Measurements from ENCODE around the gene KRTAP10-10. TPM values are rescaled to one million over a fixed set of nuclear protein-coding genes. Genes with fewer than 3 reads are reported as not detected.
A peak's percentile ranks its signal among the peaks of the same experiment; 100 is the strongest.

KRTAP10-10 gene
- total and polyA plus RNA-seq, 2 of the 8 experiments (the other 6 are each of a cell fraction or from before 2014, with no cell fraction given), result not detected

- CTCF ChIA-PET (ENCODE audit: partially characterized antibody), result no interaction called here
- Histone ChIP-seq H2BK15ac (ENCODE audit: low read length) (no peak overlapping the region), H3K27me3 (replicated peaks in 1 of 4; ENCODE audit: control insufficient read depth in 3 of 4, extremely low read depth in 1 of 4, insufficient read depth in 3 of 4, low read length in 3 of 4) (no peaks in the 10 kb centered on the region), H3K4me2 (ENCODE audit: insufficient read depth in 1 of 2, low read depth in 2 of 2, low read length in 2 of 2) (no peak overlapping the region), H3K4me3 (ENCODE audit: extremely low read depth in 1 of 4, insufficient read depth in 2 of 4, low read depth in 3 of 4, low read length in 4 of 4) (no peak overlapping the region), H3K4me1 (replicated peaks in 1 of 4; ENCODE audit: control insufficient read depth in 3 of 4, insufficient read depth in 4 of 4, low read length in 3 of 4) (peaks cover 0 to 9% (median 3%) of the 10 kb centered on the region in 4 experiments; a peak in 5 of 7 replicates), H4K5ac (ENCODE audit: insufficient read length, low read depth, low read length) (no peak overlapping the region), H3K9ac (replicated peaks in 1 of 4; ENCODE audit: extremely low read depth in 1 of 4, low read depth in 3 of 4, low read length in 3 of 4) (no peak overlapping the region), H3K79me2 (ENCODE audit: control insufficient read depth in 1 of 2, insufficient read depth in 2 of 2, low read length in 2 of 2) (no peaks in the 10 kb centered on the region), H3K23ac (ENCODE audit: insufficient read length) (no peak overlapping the region), H4K91ac (replicated peaks; ENCODE audit: insufficient read length, low read length) (no peak overlapping the region), H3K56ac (replicated peaks; ENCODE audit: insufficient read length, low read depth, low read length) (no peak overlapping the region), H3K4ac (replicated peaks; ENCODE audit: insufficient read length, low read depth, low read length) (no peak overlapping the region), H2BK5ac (ENCODE audit: low read depth, low read length) (peak overlapping the region; percentile 82; the same call in 1 of the 2 replicates), H4K8ac (ENCODE audit: extremely low read depth, insufficient read depth, low read length) (no peak overlapping the region), H3K36me3 (ENCODE audit: control insufficient read depth in 2 of 4, insufficient read depth in 4 of 4, low read length in 3 of 4) (no peaks in the 10 kb centered on the region), H2AFZ (ENCODE audit: low read length) (no peak overlapping the region), H3K18ac (ENCODE audit: extremely low read depth, low read length) (no peak overlapping the region), H3K79me1 (ENCODE audit: low read depth, low read length) (no peaks in the 10 kb centered on the region), H4K20me1 (replicated peaks in 1 of 2; ENCODE audit: control insufficient read depth in 1 of 2, insufficient read depth in 2 of 2, low read length in 2 of 2) (no peaks in the 10 kb centered on the region), H3K9me3 (ENCODE audit: insufficient read depth in 2 of 2, low read depth in 1 of 2, low read length in 1 of 2) (peaks cover 0 to 4% of the 10 kb centered on the region in 2 experiments; a peak in 2 of 4 replicates), H2BK12ac (ENCODE audit: low read depth, low read length) (peak overlapping the region; percentile 92), H2BK120ac (replicated peaks; ENCODE audit: low read depth, low read length) (no peak overlapping the region), H3K23me2 (ENCODE audit: low read depth, low read length) (no peaks in the 10 kb centered on the region), H3K27ac (ENCODE audit: low read depth, low read length) (no peak overlapping the region), H3K14ac (ENCODE audit: insufficient read length) (no peak overlapping the region), H2AK5ac (ENCODE audit: low read depth, low read length) (no peak overlapping the region), H2BK20ac (ENCODE audit: low read length) (no peak overlapping the region)
- TF ChIP-seq NRF1 (IDR thresholded peaks at IDR 0.05; ENCODE audit: low read depth, low read length) (no peak), SRF (IDR thresholded peaks at IDR 0.05; ENCODE audit: low read depth, low read length) (no peak), TAF7 (optimal IDR thresholded peaks at IDR 0.05; ENCODE audit: borderline replicate concordance, low read depth, low read length) (no peak), JUN (IDR thresholded peaks at IDR 0.05; ENCODE audit: low read depth, low read length) (no peak), CHD2 (IDR thresholded peaks at IDR 0.05; ENCODE audit: low read length) (no peak), SUZ12 (IDR thresholded peaks at IDR 0.05; ENCODE audit: low read length) (no peak)
- POLR2A ChIA-PET (ENCODE audit: partially characterized antibody), result no interaction called here
- FAIRE-seq (no peak), DNase-seq (ENCODE audit: low read depth in 1 of 2, low spot score in 2 of 2) (no peak)
- WGBS, 2 experiments (ENCODE audit: extremely low coverage in 1 of 2, insufficient coverage in 1 of 2, insufficient read length in 1 of 2, insufficient replicate concordance in 2 of 2, low coverage in 1 of 2, low lambda C conversion rate in 2 of 2, missing lambda C conversion rate in 1 of 2), result 89% methylated on average over 5 of the region's 5 CpGs; no CpG with 5 or more reads in 1 of the 2 experiments
Measured at GRCh38 chr21:44658541-44658910, 21.4 kb downstream of the KRTAP10-10 start.

Measured in H1 (cell line).